Left lung (tissue), 10 donors: ENCODE results near the gene EVL. TPM values are rescaled to one million over a fixed set of nuclear protein-coding genes. Genes with fewer than 3 reads are reported as not detected.

ENCODE experiments used
- ATAC-seq: fragments of 200-7000 bp; cut with Tn5 transposase; one replicate; pipeline ENCODE4 v1.9.1; 2020; ENCODE audit warnings: moderate library complexity
- DNase-seq, 4 donors: peaks; one replicate each; pipeline ENCODE4 v3.0.0-alpha.2; 2013 to 2020
- H3K27ac ChIP-seq, 2 donors: fragments of 200-600 bp; sonication (generic) in 1 of 2; one replicate each; pipeline versions ENCODE4 v1.5.0 to v1.8.0; 2020 to 2021
- H3K27me3 ChIP-seq, 2 donors: fragments of 200-600 bp; sonication (generic) in 1 of 2; one replicate each; pipeline versions ENCODE4 v1.5.0 to v1.8.0; 2020 to 2021
- H3K36me3 ChIP-seq, 2 donors: fragments of 200-600 bp; sonication (generic) in 1 of 2; one replicate each; pipeline versions ENCODE4 v1.5.0 to v1.8.0; 2020 to 2021
- H3K4me1 ChIP-seq, 2 donors: fragments of 200-600 bp; one replicate each; pipeline ENCODE4 v1.8.0; 2021
- H3K4me3 ChIP-seq, 2 donors: fragments of 200-600 bp; sonication (generic) in 1 of 2; one replicate each; pipeline versions ENCODE4 v1.5.0 to v1.8.0; 2020 to 2021; ENCODE audit warnings: mild to moderate bottlenecking in 1 of 2
- H3K9me3 ChIP-seq, 2 donors: fragments of 200-600 bp; sonication (generic) in 1 of 2; one replicate each; pipeline versions ENCODE4 v1.5.0 to v1.8.0; 2020 to 2021
- CTCF ChIP-seq, 2 donors: fragments of 200-600 bp; sonication (generic) in 1 of 2; IDR thresholded peaks; one replicate each; pipeline versions ENCODE4 v1.5.0 to v1.8.0; 2021; ENCODE audit warnings: antibody characterized with exemption in 2 of 2
- intact Hi-C, 2 donors: fragments of 100-400 bp; cut with DNase I; formaldehyde crosslinking; loops; one replicate each; pipeline versions ENCODE4 v1.11.2 to v1.14.2; 2022
- polyA plus RNA-seq, 6 donors: library from polyadenylated mRNA; unstranded; fragments of 120-200 nt; gene quantifications; one replicate each; pipeline ENCODE4 v1.2.1, GENCODE V29; 2013; ENCODE audit not compliant: insufficient read length in 6 of 6
- total RNA-seq, 2 donors: library from RNA; stranded (reverse); fragmentation: NEBNext Ultra II Directional; extraction: Animal tissue kit (Norgen Biotek cat#: 25700); gene quantifications; one replicate each; pipeline ENCODE4 v1.2.1, GENCODE V29; 2021
- donor health status: DM: no; HTN: yes; CAD: no.
- donor health status: DM: no; HTN: no; CAD: no.

The EVL gene
- total and polyA plus RNA-seq, 8 donors, result 60.2 to 264 (median 197) TPM

- no peak for TF ChIP-seq CTCF (IDR thresholded peaks at IDR 0.05)
- no peak for DNase-seq
- H3K4me3 ChIP-seq, result no peak overlapping the region
- no peaks in the 10 kb centered on the region for H3K27me3 ChIP-seq
- H3K27ac ChIP-seq, result no peak overlapping the region
- H3K9me3 ChIP-seq, result no peaks in the 10 kb centered on the region
- H3K4me1 ChIP-seq, result peaks cover 0 to 7% of the 10 kb centered on the region in 2 donors
- peaks cover 0 to 75% of the 10 kb centered on the region in 2 donors for H3K36me3 ChIP-seq
- intact Hi-C loops, result no loop called here
- no peak for ATAC-seq
Observed at GRCh38 chr14:100135073-100135472, 69.9 kb downstream of the EVL start.

- TF ChIP-seq CTCF (IDR thresholded peaks at IDR 0.05), result no peak
- Histone ChIP-seq H3K27ac (no peak overlapping the region), H3K36me3 (peaks cover 0 to 70% of the 10 kb centered on the region in 2 donors), H3K9me3 (no peaks in the 10 kb centered on the region), H3K4me1 (peaks cover 0 to 14% of the 10 kb centered on the region in 2 donors), H3K4me3 (no peak overlapping the region), H3K27me3 (no peaks in the 10 kb centered on the region)
- intact Hi-C loops, result no loop called here
- DNase-seq, result no peak
- ATAC-seq, result no peak
Observed at GRCh38 chr14:100135784-100136183, 70.6 kb downstream of the EVL start.

GRCh38 chr14:100137173-100137572 lies 72.0 kb downstream of the EVL start:
- DNase-seq (no peak), ATAC-seq (no peak)
- no peak for TF ChIP-seq CTCF (IDR thresholded peaks at IDR 0.05)
- Histone ChIP-seq H3K4me1 (peaks cover 0 to 22% of the 10 kb centered on the region in 2 donors), H3K27me3 (no peaks in the 10 kb centered on the region), H3K27ac (no peak overlapping the region), H3K36me3 (peaks cover 0 to 70% of the 10 kb centered on the region in 2 donors), H3K9me3 (no peaks in the 10 kb centered on the region), H3K4me3 (no peak overlapping the region)
- intact Hi-C loops, result no loop called here

- H3K36me3 ChIP-seq, result peaks cover 0 to 59% of the 10 kb centered on the region in 2 donors
- no peaks in the 10 kb centered on the region for H3K27me3 ChIP-seq
- H3K4me3 ChIP-seq, result no peak overlapping the region
- no peak overlapping the region for H3K27ac ChIP-seq
- H3K4me1 ChIP-seq, result peaks cover 0 to 27% of the 10 kb centered on the region in 2 donors
- H3K9me3 ChIP-seq, result no peaks in the 10 kb centered on the region
- DNase-seq, result no peak
- no peak for ATAC-seq
- intact Hi-C loops, result no loop called here
- TF ChIP-seq CTCF (IDR thresholded peaks at IDR 0.05), result no peak
Observed at GRCh38 chr14:100138082-100138787, 73.0 kb downstream of the EVL start.

- TF ChIP-seq CTCF (IDR thresholded peaks at IDR 0.05), result no peak
- Histone ChIP-seq H3K4me1 (peaks cover 0 to 29% of the 10 kb centered on the region in 2 donors), H3K27ac (no peak overlapping the region), H3K27me3 (no peaks in the 10 kb centered on the region), H3K9me3 (no peaks in the 10 kb centered on the region), H3K36me3 (peaks cover 0 to 58% of the 10 kb centered on the region in 2 donors), H3K4me3 (no peak overlapping the region)
- intact Hi-C loops, result no loop called here
- no peak for DNase-seq
- no peak for ATAC-seq
Observed at GRCh38 chr14:100138955-100139354, 73.7 kb downstream of the EVL start.
